Germinal center (tissue), 1 donor: ENCODE measurements around the gene USF2.

Source experiments
- DNase-seq: peaks from one replicate; pipeline ENCODE4 v3.0.0; 2012; ENCODE audit warnings: mixed read lengths, low spot score

Gene USF2

GRCh38 chr19:35246466-35247092 is 22.2 kb upstream of the USF2 start:
- DNase-seq = no peak

GRCh38 chr19:35247526-35248309 is 21.0 kb upstream of the USF2 start:
- DNase-seq = peak; percentile 71

GRCh38 chr19:35248310-35249145 is 20.2 kb upstream of the USF2 start, which contains the start of gene LSR:
LSR (plus strand) TSS chr19:35249002; CDS start chr19:35249023, 21 bp downstream.
- DNase-seq = peak; percentile 93

DNA sequence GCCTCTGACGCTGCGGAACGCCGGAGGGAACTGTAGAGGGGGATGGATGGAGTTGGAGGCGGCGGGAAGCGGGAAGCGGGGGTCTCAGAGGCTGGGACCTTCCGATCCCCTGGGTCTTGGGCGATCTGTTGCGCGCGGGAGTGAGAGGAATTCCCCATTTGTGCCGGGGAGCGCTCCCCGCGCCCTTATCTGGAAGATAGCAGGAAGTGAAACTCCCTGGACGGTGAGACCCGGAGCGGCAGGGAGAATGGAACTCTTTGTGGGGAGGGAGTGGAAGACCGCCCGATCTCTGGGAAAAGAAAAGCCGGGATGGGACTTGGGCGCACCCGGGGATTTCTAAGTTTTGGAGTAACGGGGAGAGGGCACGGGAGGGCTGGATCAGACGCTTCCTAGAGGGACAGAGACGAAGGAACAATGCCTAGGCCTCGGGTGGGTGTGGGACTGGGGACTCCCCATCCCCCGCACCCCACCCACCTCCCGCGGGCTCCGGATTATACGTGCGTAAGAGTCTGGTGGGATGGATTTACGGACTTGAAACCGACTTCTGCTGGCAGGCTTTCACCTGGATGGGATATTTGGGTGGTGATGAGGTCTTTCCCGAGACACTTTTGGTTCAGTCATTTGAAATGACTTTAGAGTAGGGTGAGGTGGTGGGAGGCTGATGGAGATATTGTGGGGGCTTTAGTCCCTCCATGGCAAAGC is 19.5 kb upstream of the USF2 start:
- peak; percentile 58 for DNase-seq

- no peak for DNase-seq
Observed at GRCh38 chr19:35249848-35250711, 18.7 kb upstream of the USF2 start.

DNA sequence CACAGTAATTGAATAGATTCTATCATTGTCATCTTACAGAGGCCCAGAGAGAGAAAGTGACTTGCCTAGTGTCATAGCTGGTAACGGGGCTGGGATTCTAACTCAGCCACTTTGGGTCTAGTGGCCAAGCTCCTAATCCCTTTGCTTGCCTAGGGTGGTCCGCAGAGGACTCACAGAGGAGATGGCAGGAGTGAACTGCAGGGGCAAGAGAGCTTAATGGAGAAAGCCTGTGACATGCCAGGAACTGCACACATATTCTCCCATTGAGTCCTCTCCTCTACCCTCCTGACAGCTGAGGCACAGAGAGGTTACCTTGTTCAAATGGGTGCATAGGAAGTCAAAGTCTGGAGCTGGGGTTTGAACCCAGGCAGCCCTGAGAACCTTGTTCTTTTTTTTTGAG is 17.3 kb upstream of the USF2 start:
- no peak for DNase-seq

GRCh38 chr19:35253316-35254286 is 15.2 kb upstream of the USF2 start:
- DNase-seq = no peak

GRCh38 chr19:35254341-35255297 is 14.1 kb upstream of the USF2 start:
- DNase-seq = no peak

- DNase-seq = no peak
Observed at GRCh38 chr19:35256566-35256965, 12.2 kb upstream of the USF2 start.

- no peak for DNase-seq
Observed at GRCh38 chr19:35257113-35257461, 11.7 kb upstream of the USF2 start.

- DNase-seq = no peak
Observed at GRCh38 chr19:35260694-35261304, 8.0 kb upstream of the USF2 start.

DNA sequence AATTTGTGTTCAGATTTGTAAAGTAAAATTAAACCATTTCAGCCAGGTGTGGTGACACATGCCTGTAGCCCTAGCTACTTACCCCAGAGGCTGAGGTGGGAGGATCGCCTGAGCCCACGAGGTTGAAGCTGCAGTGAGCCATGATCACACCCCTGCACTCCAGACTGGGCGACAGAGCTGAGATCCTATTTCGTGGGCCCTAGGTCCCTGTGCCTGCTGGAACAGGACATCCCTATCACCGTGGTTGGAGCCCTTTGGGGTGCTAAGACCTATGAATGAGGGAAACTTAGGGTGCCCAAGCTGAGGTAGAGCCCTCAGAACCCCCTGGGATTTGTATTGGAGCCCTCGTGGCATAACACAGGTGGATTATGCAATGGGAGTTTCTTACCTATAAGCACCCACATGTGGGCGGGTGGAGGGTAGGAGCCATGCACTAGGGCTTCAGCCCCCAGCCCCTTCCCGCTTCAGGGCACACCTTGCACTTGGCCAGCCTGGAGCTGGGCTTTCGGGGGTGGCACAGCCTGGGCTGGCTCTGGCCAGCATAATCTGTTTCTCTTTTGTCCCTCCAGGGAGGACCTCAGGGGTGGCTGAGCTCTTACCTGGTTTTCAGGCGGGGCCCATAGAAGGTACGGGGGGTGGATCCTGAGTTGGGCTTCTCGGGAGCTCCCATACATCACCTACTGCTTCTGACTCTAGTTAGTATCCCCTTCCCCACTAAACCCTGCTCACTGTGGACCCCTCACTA is 7.2 kb upstream of the USF2 start:
- DNase-seq = no peak

DNA sequence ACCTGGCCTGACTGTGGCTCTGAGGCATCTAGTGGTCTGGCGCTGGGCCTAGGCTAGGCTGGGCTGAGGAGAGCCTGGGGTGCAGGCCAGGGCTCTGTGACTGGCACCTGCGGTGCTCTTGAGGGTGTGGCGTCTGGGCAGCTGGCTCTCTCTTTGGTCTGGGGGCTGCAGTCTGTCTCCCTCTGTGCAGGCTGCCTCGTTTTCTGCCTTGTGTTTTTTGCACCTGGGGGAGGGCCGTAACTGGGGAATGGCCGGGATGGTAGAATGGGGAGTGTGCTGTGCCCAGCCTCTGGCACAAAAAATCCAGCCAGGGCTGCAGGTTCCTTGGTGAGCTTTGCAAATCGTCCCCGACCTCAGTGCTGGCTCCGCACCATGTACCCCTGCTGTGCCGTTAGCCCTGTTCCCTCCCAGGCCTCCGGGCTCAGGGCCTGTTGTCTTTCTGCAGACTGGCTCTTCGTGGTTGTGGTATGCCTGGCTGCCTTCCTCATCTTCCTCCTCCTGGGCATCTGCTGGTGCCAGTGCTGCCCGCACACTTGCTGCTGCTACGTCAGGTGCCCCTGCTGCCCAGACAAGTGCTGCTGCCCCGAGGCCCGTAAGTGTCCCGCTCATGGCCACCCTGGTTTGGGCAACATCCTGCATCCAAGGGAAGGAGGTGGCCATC is 6.5 kb upstream of the USF2 start:
- no peak for DNase-seq

DNA sequence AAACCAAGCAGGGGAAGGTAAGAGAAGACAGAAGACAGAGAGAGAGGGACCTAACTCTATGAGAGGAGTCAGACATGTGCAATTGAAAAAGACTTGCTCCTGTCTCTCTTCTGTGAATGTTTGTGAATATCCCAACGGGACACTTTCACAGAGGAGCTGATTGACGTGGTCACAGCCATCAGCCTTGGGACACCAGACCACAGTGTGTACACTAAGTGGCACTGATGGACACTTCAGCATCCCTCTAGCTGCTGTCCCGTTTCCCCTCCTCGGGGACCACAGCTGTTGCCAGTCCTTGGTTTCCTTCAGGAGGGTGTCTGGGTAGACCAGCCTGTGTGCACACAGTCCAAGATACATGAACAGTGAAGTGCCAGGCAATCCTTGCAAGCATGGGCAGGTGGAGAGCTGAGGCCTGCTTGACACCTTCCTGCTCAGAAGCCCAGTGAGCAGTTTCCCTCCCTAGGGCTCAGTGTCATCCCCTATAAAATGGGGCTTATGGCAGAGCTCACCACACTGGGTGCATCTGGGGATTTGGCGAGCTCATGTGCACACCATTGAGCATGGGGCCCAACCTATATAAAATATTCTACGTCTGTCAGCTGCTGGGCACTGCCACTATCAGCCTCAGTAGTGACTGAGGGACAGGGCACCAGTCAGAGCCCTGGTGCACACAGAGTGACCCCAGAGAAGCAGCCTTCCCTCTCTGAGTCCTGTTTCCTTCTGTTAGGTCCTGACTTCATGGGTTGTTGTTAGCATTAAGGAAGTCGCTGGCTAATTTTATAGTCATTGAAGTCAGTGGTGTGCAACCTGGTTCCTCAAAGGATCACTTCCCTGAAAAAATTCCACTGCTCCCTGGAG is 4.3 kb upstream of the USF2 start:
- no peak for DNase-seq

DNA sequence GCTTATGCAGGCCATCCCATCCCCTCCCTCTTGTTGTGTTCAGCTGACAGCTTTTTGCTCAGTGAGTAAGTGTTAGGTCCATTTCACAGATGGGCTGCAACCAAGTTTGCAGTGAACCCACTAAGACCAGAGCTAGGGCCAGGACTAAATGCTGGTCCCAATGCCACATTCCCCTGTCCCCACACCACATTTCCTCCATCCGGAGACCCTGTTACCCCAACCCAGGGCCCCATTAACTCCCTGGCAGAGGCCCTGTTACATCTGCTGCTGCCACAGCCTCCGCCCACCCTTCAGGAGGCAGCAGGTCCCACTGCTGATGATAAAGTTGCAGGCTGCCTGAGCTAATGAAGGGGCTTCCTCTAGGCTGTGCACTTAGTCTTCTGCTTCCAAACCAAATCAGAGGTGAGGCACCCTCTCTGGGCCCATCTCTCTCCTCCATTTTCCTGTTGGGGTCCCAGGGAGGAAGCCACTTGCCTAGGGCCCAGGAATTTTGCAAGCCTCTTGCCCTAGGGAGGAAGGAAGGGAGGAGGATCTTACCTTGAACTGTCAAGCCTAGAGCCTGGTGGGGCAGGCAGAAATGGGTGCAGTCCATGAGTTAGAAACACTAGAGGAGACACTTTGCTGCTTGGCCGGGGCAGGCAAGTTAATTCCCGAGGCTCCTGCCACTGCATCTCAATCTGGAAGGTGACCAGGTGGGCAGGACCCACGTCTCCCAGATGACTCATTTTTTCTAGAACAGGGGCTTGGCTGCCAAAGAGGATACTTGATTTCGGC is 3.4 kb upstream of the USF2 start:
- DNase-seq = no peak
